Lower lobe of right lung (tissue), 2 donors: ENCODE data around the gene TNFRSF6B. TPM values are rescaled to one million over a fixed set of nuclear protein-coding genes. Genes with fewer than 3 reads are reported as not detected.

ENCODE experiments used
- ATAC-seq, 2 donors: fragments of 200-7000 bp; cut with Tn5 transposase; one replicate each; pipeline ENCODE4 v1.9.1; 2020 to 2022; ENCODE audit warnings: mild to moderate bottlenecking in 2 of 2, moderate library complexity in 2 of 2
- DNase-seq: peaks from one replicate; pipeline ENCODE4 v3.0.0-alpha.2; 2020
- H3K27ac ChIP-seq: fragments of 200-600 bp; one replicate; pipeline ENCODE4 v1.8.0; 2022
- H3K27me3 ChIP-seq: fragments of 200-600 bp; one replicate; pipeline ENCODE4 v1.8.0; 2022; ENCODE audit warnings: low read depth
- H3K36me3 ChIP-seq: fragments of 200-600 bp; one replicate; pipeline ENCODE4 v1.8.0; 2022; ENCODE audit warnings: mild to moderate bottlenecking
- H3K4me1 ChIP-seq: fragments of 200-600 bp; one replicate; pipeline ENCODE4 v1.8.0; 2022
- H3K4me3 ChIP-seq: fragments of 200-600 bp; one replicate; pipeline ENCODE4 v1.8.0; 2022; ENCODE audit warnings: mild to moderate bottlenecking
- H3K9me3 ChIP-seq: fragments of 200-600 bp; one replicate; pipeline ENCODE4 v1.8.0; 2022
- CTCF ChIP-seq: fragments of 200-600 bp; IDR thresholded peaks from one replicate; pipeline ENCODE4 v1.8.0; 2022; ENCODE audit warnings: antibody characterized with exemption, mild to moderate bottlenecking
- intact Hi-C: fragments of 100-400 bp; cut with DNase I; formaldehyde crosslinking; loops from one replicate; pipeline ENCODE4 v1.11.0; 2022
- total RNA-seq: library from RNA; stranded (reverse); fragmentation: NEBNext Ultra II Directional; extraction: Animal tissue kit (Norgen Biotek cat#: 25700); gene quantifications from one replicate; pipeline ENCODE4 v1.2.1, GENCODE V29; 2021
- donor health status: DM: no; HTN: yes; CAD: no; lungs with severe emphysema.

Gene TNFRSF6B
- total RNA-seq, 1 donor from 2014 or later: 5.3 TPM

GRCh38 chr20:63679799-63680305, 16.6 kb upstream of the TNFRSF6B start:
- Histone ChIP-seq H3K9me3 (no peaks in the 10 kb centered on the region), H3K4me1 (peaks cover 17% of the 10 kb centered on the region), H3K27me3 (no peaks in the 10 kb centered on the region), H3K27ac (no peak overlapping the region), H3K36me3 (peaks cover 46% of the 10 kb centered on the region), H3K4me3 (no peak overlapping the region)
- intact Hi-C loops: no loop called here
- no peak for ATAC-seq
- DNase-seq: no peak
- no peak for TF ChIP-seq CTCF

- no peak for TF ChIP-seq CTCF
Measured at GRCh38 chr20:63680427-63680826, 16.0 kb upstream of the TNFRSF6B start.

GRCh38 chr20:63680857-63681608, 15.4 kb upstream of the TNFRSF6B start:
- H3K36me3 ChIP-seq: peaks cover 35% of the 10 kb centered on the region
- H3K4me1 ChIP-seq: peaks cover 29% of the 10 kb centered on the region
- H3K27me3 ChIP-seq: no peaks in the 10 kb centered on the region
- H3K9me3 ChIP-seq: no peaks in the 10 kb centered on the region
- intact Hi-C loops: no loop called here
- ATAC-seq (no peak), DNase-seq (no peak)
- H3K4me3 ChIP-seq: no peak overlapping the region
- no peak overlapping the region for H3K27ac ChIP-seq
- no peak for TF ChIP-seq CTCF

More at GRCh38 chr20:63680427-63680826, 16.0 kb upstream of the TNFRSF6B start:
- H3K27ac ChIP-seq: no peak overlapping the region
- no peak for ATAC-seq
- no peaks in the 10 kb centered on the region for H3K27me3 ChIP-seq
- no peak for DNase-seq
- H3K9me3 ChIP-seq: no peaks in the 10 kb centered on the region
- intact Hi-C loops: no loop called here
- peaks cover 23% of the 10 kb centered on the region for H3K4me1 ChIP-seq
- peaks cover 41% of the 10 kb centered on the region for H3K36me3 ChIP-seq
- no peak overlapping the region for H3K4me3 ChIP-seq

GRCh38 chr20:63681609-63682142, 14.8 kb upstream of the TNFRSF6B start:
- Histone ChIP-seq H3K27ac (peak overlapping the region; percentile 72), H3K4me1 (peaks cover 35% of the 10 kb centered on the region), H3K9me3 (no peaks in the 10 kb centered on the region), H3K27me3 (no peaks in the 10 kb centered on the region), H3K4me3 (no peak overlapping the region), H3K36me3 (peaks cover 30% of the 10 kb centered on the region)
- TF ChIP-seq CTCF: no peak
- intact Hi-C loops: no loop called here
- DNase-seq: no peak
- ATAC-seq: no peak

- intact Hi-C loops: no loop called here
- Histone ChIP-seq H3K27ac (peak overlapping the region; percentile 72), H3K9me3 (no peaks in the 10 kb centered on the region), H3K4me3 (no peak overlapping the region), H3K4me1 (peaks cover 44% of the 10 kb centered on the region), H3K36me3 (peaks cover 24% of the 10 kb centered on the region), H3K27me3 (no peaks in the 10 kb centered on the region)
- ATAC-seq: peak; percentile 68 to 73
- TF ChIP-seq CTCF: no peak
- no peak for DNase-seq
Measured at GRCh38 chr20:63682384-63683139, 13.9 kb upstream of the TNFRSF6B start.
